GM18499 (cell line): ENCODE measurements around the gene ACP1.

Experiments
- ATAC-seq: cut with Tn5 transposase; IDR thresholded peaks from one replicate; pipeline ENCODE4 v1.9.1; 2021; ENCODE audit warnings: moderate number of reproducible peaks; ENCODE audit not compliant: insufficient read depth, unreplicated experiment

ACP1 gene

GRCh38 chr2:254241-254640 is 10.5 kb upstream of the ACP1 start:
- no peak for ATAC-seq

- ATAC-seq = no peak
Measured at GRCh38 chr2:255195-255594, 9.6 kb upstream of the ACP1 start.

GRCh38 chr2:256094-256493 is 8.7 kb upstream of the ACP1 start:
- ATAC-seq = no peak

GRCh38 chr2:257429-257828 is 7.3 kb upstream of the ACP1 start:
- ATAC-seq = no peak

GRCh38 chr2:257842-258241 is 6.9 kb upstream of the ACP1 start:
- no peak for ATAC-seq

GRCh38 chr2:258933-259332 is 5.8 kb upstream of the ACP1 start:
- ATAC-seq = no peak

GRCh38 chr2:259789-260331 is 4.9 kb upstream of the ACP1 start:
- ATAC-seq = no peak

- no peak for ATAC-seq
Measured at GRCh38 chr2:260507-261161, 4.1 kb upstream of the ACP1 start.

- no peak for ATAC-seq
Measured at GRCh38 chr2:262117-262516, 2.6 kb upstream of the ACP1 start.

- no peak for ATAC-seq
Measured at GRCh38 chr2:263022-263738, 1.6 kb upstream of the ACP1 start.

GRCh38 chr2:263774-264492 is 814 bp upstream of the ACP1 start, which contains the start of gene SH3YL1:
TSS of gene SH3YL1 (minus strand) at chr2:264032. CDS start at chr2:263984, 48 bp downstream.
- no peak for ATAC-seq

GRCh38 chr2:268323-268722 is 3.6 kb downstream of the ACP1 start:
- ATAC-seq = no peak

GRCh38 chr2:269356-270030 is 4.7 kb downstream of the ACP1 start:
- no peak for ATAC-seq

GRCh38 chr2:270861-271260 is 6.1 kb downstream of the ACP1 start:
- no peak for ATAC-seq

- ATAC-seq = no peak
Measured at GRCh38 chr2:271917-272316, 7.2 kb downstream of the ACP1 start.

- ATAC-seq = no peak
Measured at GRCh38 chr2:273333-273732, 8.6 kb downstream of the ACP1 start.

- no peak for ATAC-seq
Measured at GRCh38 chr2:274503-274902, 9.8 kb downstream of the ACP1 start.

GRCh38 chr2:275466-275865 is 10.7 kb downstream of the ACP1 start:
- peak; percentile 92 for ATAC-seq

GRCh38 chr2:278312-278926 is 13.7 kb downstream of the ACP1 start:
- ATAC-seq = no peak

- ATAC-seq = no peak
Measured at GRCh38 chr2:278927-279320, 14.2 kb downstream of the ACP1 start.
